A172 (cell line): Measurements from ENCODE around the gene SNED1. TPM values are rescaled to one million over a fixed set of nuclear protein-coding genes. Genes with fewer than 3 reads are reported as not detected.

ENCODE experiments used
- DNase-seq: peaks from one replicate; pipeline ENCODE4 v3.0.0-alpha.2; 2015; ENCODE audit warnings: low spot score
- total RNA-seq: library from RNA; depleted of rRNA; stranded (reverse); fragments of >200 nt; shearing (Covaris generic); gene quantifications from 2 replicates; pipeline ENCODE4 v1.2.3, GENCODE V29; 2014

The SNED1 gene
- total RNA-seq, 1 experiment from 2014 or later: 5.2 TPM

- no peak for DNase-seq
Measured at GRCh38 chr2:241003830-241004564, 5.6 kb downstream of the SNED1 start.

GRCh38 chr2:241005569-241005968 lies 7.2 kb downstream of the SNED1 start:
- no peak for DNase-seq

GRCh38 chr2:241006412-241006811 lies 8.0 kb downstream of the SNED1 start:
- DNase-seq: no peak

GRCh38 chr2:241007111-241007510 lies 8.7 kb downstream of the SNED1 start:
- DNase-seq: no peak

- no peak for DNase-seq
Measured at GRCh38 chr2:241007880-241008710, 9.7 kb downstream of the SNED1 start.

GRCh38 chr2:241008711-241009121 lies 10.3 kb downstream of the SNED1 start:
- no peak for DNase-seq

GRCh38 chr2:241009191-241009590 lies 10.8 kb downstream of the SNED1 start:
- DNase-seq: no peak

GRCh38 chr2:241009601-241010530 lies 11.4 kb downstream of the SNED1 start:
- peak; percentile 84 for DNase-seq

GRCh38 chr2:241010531-241011295 lies 12.3 kb downstream of the SNED1 start:
- DNase-seq: no peak

GRCh38 chr2:241011296-241011600 lies 12.8 kb downstream of the SNED1 start:
- DNase-seq: no peak

- DNase-seq: no peak
Measured at GRCh38 chr2:241011751-241012510, 13.5 kb downstream of the SNED1 start.

- no peak for DNase-seq
Measured at GRCh38 chr2:241014224-241014623, 15.8 kb downstream of the SNED1 start.

GRCh38 chr2:241014764-241015163 lies 16.3 kb downstream of the SNED1 start:
- DNase-seq: no peak

GRCh38 chr2:241015439-241015838 lies 17.0 kb downstream of the SNED1 start:
- DNase-seq: no peak

GRCh38 chr2:241017228-241017940 lies 19.0 kb downstream of the SNED1 start:
- DNase-seq: no peak

GRCh38 chr2:241018051-241018891 lies 19.9 kb downstream of the SNED1 start:
- DNase-seq: peak; percentile 46

GRCh38 chr2:241019441-241020139 lies 21.2 kb downstream of the SNED1 start:
- DNase-seq: no peak

GRCh38 chr2:241020201-241020600 lies 21.8 kb downstream of the SNED1 start:
- no peak for DNase-seq
